GM18499 (cell line): ENCODE measurements around the gene JDP2.
"Not testable (repeated sequence)": the region's sequence is repeated elsewhere in the genome, so short reads cannot be mapped to it uniquely, and the experiment has no call there.

Experiments
- ATAC-seq: cut with Tn5 transposase; IDR thresholded peaks from one replicate; pipeline ENCODE4 v1.9.1; 2021; ENCODE audit warnings: moderate number of reproducible peaks; ENCODE audit not compliant: insufficient read depth, unreplicated experiment

Gene JDP2

GRCh38 chr14:75427482-75428229, at the start of gene JDP2:
Gene JDP2 (plus strand): TSS chr14:75428022. CDS start chr14:75437921, 9,899 bp downstream.
- ATAC-seq, result no peak

GRCh38 chr14:75379246-75379929, 48.4 kb upstream of the JDP2 start:
- ATAC-seq, result no peak

- no peak for ATAC-seq
Observed at GRCh38 chr14:75379930-75380270, 47.9 kb upstream of the JDP2 start.

- no peak for ATAC-seq
Observed at GRCh38 chr14:75380656-75381055, 47.2 kb upstream of the JDP2 start.

GRCh38 chr14:75381642-75382041, 46.2 kb upstream of the JDP2 start:
- no peak for ATAC-seq

GRCh38 chr14:75383219-75383618, 44.6 kb upstream of the JDP2 start:
- ATAC-seq, result not testable (repeated sequence)

- no peak for ATAC-seq
Observed at GRCh38 chr14:75383721-75384120, 44.1 kb upstream of the JDP2 start.

GRCh38 chr14:75389679-75390078, 38.1 kb upstream of the JDP2 start:
- no peak for ATAC-seq

GRCh38 chr14:75390183-75390582, 37.6 kb upstream of the JDP2 start:
- ATAC-seq, result no peak

- no peak for ATAC-seq
Observed at GRCh38 chr14:75391953-75392352, 35.9 kb upstream of the JDP2 start.

GRCh38 chr14:75392686-75393641, 34.9 kb upstream of the JDP2 start:
- no peak for ATAC-seq

GRCh38 chr14:75393794-75394193, 34.0 kb upstream of the JDP2 start:
- no peak for ATAC-seq

- no peak for ATAC-seq
Observed at GRCh38 chr14:75395862-75396261, 32.0 kb upstream of the JDP2 start.

- no peak for ATAC-seq
Observed at GRCh38 chr14:75399321-75399720, 28.5 kb upstream of the JDP2 start.

- no peak for ATAC-seq
Observed at GRCh38 chr14:75399843-75400775, 27.7 kb upstream of the JDP2 start.

- no peak for ATAC-seq
Observed at GRCh38 chr14:75401361-75401760, 26.5 kb upstream of the JDP2 start.

- no peak for ATAC-seq
Observed at GRCh38 chr14:75402867-75403413, 24.9 kb upstream of the JDP2 start.

GRCh38 chr14:75404847-75405246, 23.0 kb upstream of the JDP2 start:
- ATAC-seq, result no peak

GRCh38 chr14:75406102-75406501, 21.7 kb upstream of the JDP2 start:
- no peak for ATAC-seq

- no peak for ATAC-seq
Observed at GRCh38 chr14:75406856-75407255, 21.0 kb upstream of the JDP2 start.
